Astrocyte of the cerebellum (primary cell): ENCODE results near the gene FRMD4B.

Source experiments
- DNase-seq: peaks from one replicate; pipeline ENCODE4 v3.0.0-alpha.2; 2011; ENCODE audit warnings: low read depth
- H3K4me3 ChIP-seq: 2 replicates; pipeline ENCODE4 v1.5.1; 2011; ENCODE audit warnings: mild to moderate bottlenecking, low read depth, low read length, moderate library complexity
- in situ Hi-C: cut with HindIII; loops from 2 replicates; pipeline ENCODE4 v1.10.0; 2017; ENCODE audit warnings: low sequenced_read_pairs
- TF ChIP-seq, protein P1 (sequence below): IDR thresholded peaks from 2 replicates; pipeline ENCODE4 v1.5.1; 2012; ENCODE audit warnings: low read length, low read depth, moderate library complexity, mild to moderate bottlenecking; ENCODE audit errors: missing control alignments

FRMD4B gene

DNA sequence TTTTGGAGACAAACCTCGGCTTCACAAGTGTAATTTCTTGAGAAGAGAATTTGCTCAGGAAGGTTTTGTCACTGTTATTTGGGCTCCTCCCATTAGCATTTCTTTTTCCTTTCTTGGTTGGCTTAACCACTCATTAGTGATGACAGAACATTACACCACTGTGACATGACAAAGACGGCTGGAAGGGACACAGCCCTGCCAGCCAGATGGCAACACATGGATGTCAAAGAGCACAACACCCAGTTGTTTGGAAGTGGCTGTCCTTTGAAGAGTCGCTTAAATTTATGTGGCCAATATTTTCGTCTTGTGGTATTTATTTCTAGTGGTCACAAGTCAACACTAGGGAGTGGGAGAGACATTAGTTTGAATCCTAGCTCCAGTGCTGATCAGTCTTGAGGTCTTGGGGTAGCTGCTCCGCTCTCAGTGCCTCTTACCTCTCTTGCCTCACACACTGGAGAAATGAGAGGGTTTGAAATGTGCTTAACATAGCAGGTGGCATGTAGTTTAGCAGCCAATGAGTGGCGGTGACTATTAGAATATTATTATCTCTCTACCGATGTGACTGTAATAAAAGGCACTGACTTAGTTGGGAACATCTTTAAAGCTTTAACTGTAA is 92.8 kb downstream of the FRMD4B start:
- no peak for DNase-seq
- TF ChIP-seq, protein P1, sequence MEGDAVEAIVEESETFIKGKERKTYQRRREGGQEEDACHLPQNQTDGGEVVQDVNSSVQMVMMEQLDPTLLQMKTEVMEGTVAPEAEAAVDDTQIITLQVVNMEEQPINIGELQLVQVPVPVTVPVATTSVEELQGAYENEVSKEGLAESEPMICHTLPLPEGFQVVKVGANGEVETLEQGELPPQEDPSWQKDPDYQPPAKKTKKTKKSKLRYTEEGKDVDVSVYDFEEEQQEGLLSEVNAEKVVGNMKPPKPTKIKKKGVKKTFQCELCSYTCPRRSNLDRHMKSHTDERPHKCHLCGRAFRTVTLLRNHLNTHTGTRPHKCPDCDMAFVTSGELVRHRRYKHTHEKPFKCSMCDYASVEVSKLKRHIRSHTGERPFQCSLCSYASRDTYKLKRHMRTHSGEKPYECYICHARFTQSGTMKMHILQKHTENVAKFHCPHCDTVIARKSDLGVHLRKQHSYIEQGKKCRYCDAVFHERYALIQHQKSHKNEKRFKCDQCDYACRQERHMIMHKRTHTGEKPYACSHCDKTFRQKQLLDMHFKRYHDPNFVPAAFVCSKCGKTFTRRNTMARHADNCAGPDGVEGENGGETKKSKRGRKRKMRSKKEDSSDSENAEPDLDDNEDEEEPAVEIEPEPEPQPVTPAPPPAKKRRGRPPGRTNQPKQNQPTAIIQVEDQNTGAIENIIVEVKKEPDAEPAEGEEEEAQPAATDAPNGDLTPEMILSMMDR = no peak
- in situ Hi-C loops = loop anchor here (5.0 kb wide), 1 partner anchor 36 kb away; no protein-coding TSS in a partner anchor
- no peak overlapping the region for H3K4me3 ChIP-seq

DNA sequence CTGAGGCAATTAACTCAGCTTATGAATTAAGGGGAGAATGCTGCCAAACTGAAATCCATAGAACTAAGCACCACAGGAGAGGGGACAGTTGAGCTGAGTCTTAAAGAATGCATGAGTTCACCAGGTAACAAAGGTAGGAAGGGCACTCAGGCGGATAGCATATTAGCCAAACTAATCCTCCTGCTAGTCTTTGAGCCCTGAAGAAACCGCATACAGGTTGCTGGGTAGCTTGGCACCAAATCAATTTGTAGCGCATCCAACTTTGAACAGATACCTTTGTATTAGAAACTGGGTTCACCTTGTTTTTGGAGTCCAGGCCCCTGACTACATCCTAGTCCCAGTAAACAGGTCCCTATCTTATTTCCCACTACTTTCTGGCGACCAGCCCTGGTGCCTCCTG is 93.7 kb downstream of the FRMD4B start:
- in situ Hi-C loops = loop anchor here (5.0 kb wide), 1 partner anchor 35 kb away; no protein-coding TSS in a partner anchor
- TF ChIP-seq, protein P1 = no peak
- H3K4me3 ChIP-seq = no peak overlapping the region
- no peak for DNase-seq

DNA sequence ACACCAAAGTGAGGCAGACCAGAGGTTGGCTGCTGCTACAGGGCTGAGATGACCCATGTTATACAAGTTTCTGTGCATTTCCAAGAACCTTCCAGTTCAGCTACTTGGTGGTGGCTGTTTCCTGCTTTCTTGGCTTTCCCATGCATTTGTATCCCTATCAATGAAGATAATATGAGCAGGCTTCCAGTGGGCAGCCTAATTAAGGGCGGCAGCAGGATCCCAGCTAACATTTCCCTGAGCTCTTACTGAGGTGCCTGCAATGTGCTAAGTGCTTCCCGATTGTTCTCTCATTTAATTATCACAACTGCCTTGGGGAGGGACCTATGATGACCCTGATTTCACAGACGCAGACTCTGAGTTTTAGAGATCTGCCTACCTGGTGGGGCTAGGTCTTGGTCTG is 95.5 kb downstream of the FRMD4B start:
- in situ Hi-C loops = loop anchor here (5.0 kb wide), 1 partner anchor 33 kb away; no protein-coding TSS in a partner anchor
- DNase-seq = no peak
- no peak overlapping the region for H3K4me3 ChIP-seq
- TF ChIP-seq, protein P1 = no peak

DNA sequence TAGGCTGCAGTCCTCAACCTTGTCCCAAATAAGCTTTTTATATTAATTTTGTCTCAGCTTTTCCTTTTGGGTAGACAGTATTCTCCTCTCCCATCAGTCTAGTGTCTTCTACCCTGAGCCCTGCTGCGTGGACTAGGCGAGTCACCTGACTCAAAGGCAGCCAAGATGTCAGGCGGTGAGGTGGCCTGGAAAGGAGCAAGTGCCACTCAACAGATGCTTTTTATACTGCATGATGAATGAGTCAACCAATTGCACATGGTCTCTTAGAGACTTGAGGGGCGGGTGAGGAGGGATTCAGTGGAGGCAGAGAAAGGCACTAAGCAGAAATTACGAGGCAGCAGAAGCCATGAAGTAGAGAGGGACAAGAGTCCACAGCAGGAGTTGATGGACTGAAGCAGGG is 95.9 kb downstream of the FRMD4B start:
- H3K4me3 ChIP-seq = no peak overlapping the region
- no peak for DNase-seq
- in situ Hi-C loops = loop anchor here (5.0 kb wide), 1 partner anchor 33 kb away; no protein-coding TSS in a partner anchor
- TF ChIP-seq, protein P1 = no peak

DNA sequence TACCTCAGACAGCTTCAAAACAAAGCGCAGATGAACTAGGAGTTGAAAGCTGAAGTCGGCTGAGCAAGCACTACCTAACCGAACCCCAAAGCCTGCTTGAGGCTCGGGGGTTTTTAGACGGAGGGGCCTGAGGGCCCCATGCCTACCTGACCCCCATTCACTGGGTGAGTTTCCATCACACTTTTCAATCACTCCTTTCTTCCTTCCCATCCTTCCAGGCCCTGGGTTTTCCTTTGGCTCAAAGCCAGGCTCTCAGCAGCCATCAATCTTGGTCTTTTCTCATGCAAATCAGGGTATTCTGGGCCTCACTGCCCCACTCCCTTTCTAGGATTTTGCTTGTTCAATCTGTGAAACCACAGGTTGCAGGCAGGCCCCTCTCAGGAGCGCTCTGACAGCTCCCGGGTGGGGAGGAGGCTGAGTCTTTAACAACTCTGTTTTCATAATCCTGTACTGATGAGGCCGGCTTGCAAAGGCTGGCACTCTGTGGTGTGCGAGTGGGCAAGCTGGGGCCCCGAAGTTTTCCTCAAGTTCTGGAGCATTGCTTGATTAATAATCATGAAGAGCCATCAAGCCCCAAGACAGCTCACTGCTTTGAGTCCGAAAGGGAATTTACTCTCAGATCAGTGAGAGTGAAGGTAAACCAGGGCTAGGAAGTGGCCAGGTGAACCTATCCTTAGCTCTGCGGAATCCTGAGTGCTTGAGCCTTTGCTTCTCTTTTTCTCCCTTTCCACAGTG is 97.6 kb downstream of the FRMD4B start:
- no peak for DNase-seq
- TF ChIP-seq, protein P1 = no peak
- in situ Hi-C loops = no loop called here
- no peak overlapping the region for H3K4me3 ChIP-seq

DNA sequence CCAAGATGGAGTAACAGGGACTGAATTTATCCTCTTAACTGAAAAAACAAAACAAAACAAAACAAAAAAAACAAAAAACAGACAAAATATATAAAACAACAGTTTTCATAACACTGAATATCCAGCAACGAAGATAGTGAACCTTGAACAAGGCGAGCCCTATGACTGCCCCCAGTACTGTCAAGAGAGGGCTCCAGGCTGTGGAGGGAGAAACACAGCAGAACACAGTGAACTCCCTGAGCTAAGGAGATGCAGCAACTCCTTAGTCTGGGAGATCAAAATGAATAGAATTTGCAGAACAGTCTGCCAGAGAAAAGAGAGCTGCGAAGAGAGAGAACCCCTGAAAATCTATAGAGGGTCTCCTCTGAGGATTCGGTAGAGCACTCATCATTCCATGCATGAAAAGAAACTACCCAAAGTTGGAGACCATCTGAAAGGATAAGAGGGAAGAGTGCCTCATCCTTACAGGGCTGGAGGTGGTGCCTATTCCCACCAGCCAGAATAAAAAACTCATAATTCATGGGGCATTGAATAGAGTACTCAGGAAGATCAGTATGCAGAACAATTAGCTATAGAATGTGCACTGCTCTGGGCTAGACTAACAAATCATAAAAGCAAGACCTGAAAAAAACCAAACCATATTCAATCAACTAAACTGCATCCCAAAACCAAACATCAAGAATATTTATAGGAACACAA is 101.8 kb downstream of the FRMD4B start:
- in situ Hi-C loops = no loop called here
- DNase-seq = no peak
- TF ChIP-seq, protein P1 = no peak
- no peak overlapping the region for H3K4me3 ChIP-seq
